Urinary bladder (tissue), 4 donors: ENCODE results near the gene SYDE1. TPM values are rescaled to one million over a fixed set of nuclear protein-coding genes. Genes with fewer than 3 reads are reported as not detected.
A peak's percentile ranks its signal among the peaks of the same experiment; 100 is the strongest.
"Not testable (repeated sequence)": the region's sequence is repeated elsewhere in the genome, so short reads cannot be mapped to it uniquely, and the experiment has no call there.

Experiments
- DNase-seq: peaks from one replicate; pipeline ENCODE4 v3.0.0-alpha.2; 2015; ENCODE audit errors: extremely low spot score
- H3K27ac ChIP-seq: one replicate; pipeline ENCODE4 v1.5.1; 2013; ENCODE audit warnings: low read depth, mild to moderate bottlenecking, moderate library complexity
- H3K36me3 ChIP-seq: one replicate; pipeline ENCODE4 v1.6.1; 2013; ENCODE audit warnings: mild to moderate bottlenecking, moderate library complexity; ENCODE audit not compliant: insufficient read depth
- H3K4me1 ChIP-seq: one replicate; pipeline ENCODE4 v1.6.1; 2013; ENCODE audit warnings: mild to moderate bottlenecking, moderate library complexity; ENCODE audit not compliant: insufficient read depth
- H3K4me3 ChIP-seq: one replicate; pipeline ENCODE4 v1.5.1; 2013; ENCODE audit warnings: low read depth, low read length
- WGBS: extraction: QIAGEN DNeasy Blood & Tissue Kit; methylation state at CpG from one replicate; pipeline ENCODE4 v1.1.7; 2013; 5-methylcytosine and 5-hydroxymethylcytosine counted together
- polyA plus RNA-seq: library from polyadenylated mRNA; stranded (reverse); fragments of 200-250 nt; gene quantifications from one replicate; pipeline ENCODE4 v1.2.3, GENCODE V29; 2013
- total RNA-seq: library from RNA; depleted of rRNA; stranded (reverse); fragments of >200 nt; gene quantifications from one replicate; pipeline ENCODE4 v1.2.3, GENCODE V29; 2014
- donor health status: healthy with polysubstance abuse.
- donor health status: healthy.

The SYDE1 gene
- total and polyA plus RNA-seq, 2 donors = 12.8 to 35.6 TPM

DNA sequence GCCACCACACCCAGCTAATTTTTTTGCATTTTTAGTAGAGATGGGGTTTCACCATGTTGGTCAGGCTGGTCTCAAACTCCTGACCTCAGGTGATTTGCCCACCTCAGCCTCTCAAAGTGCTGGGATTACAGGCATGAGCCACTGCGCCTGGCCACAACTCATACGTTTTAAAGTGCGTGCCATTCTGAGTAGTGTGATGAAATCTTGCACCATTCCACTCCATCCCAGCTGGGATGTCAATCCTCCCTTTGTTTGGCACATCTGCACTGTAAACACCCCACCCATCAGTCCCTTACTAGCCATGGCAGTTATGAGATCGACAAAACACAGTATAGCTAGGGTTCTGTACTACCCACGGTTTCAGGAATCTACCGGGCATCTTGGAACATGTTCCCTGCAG lies 9.2 kb upstream of the SYDE1 start:
- not testable (repeated sequence) for H3K36me3 ChIP-seq, DNase-seq, H3K27ac ChIP-seq, H3K4me1 ChIP-seq, H3K4me3 ChIP-seq
- WGBS = 85% methylated on average over 6 of the region's 6 CpGs

DNA sequence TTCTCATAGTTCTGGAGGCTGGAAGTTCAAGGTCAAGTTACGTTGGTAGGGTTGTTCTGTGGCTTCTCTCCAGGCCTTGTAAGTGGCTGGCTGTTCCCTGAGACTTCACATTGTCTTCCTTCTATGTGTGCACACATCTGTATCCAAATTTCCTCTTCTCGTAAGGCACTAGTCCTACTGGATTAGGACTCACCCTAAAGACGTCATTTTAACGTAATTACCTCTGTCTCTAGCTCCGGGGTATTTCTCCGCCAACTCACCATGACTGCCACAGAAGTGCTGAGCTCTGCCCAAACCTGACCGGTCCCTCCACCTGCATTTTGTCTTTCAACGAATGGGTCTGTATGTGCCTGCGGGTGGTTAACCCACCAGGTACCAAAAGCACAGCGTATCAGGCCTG lies 8.7 kb upstream of the SYDE1 start:
- 77% methylated on average over 10 of the region's 10 CpGs for WGBS
- Histone ChIP-seq H3K36me3 (no peaks in the 10 kb centered on the region), H3K27ac (no peak overlapping the region), H3K4me1 (no peaks in the 10 kb centered on the region), H3K4me3 (no peak overlapping the region)
- DNase-seq = no peak

- 88% methylated on average over 3 of the region's 3 CpGs for WGBS
- Histone ChIP-seq H3K36me3 (no peaks in the 10 kb centered on the region), H3K4me1 (no peaks in the 10 kb centered on the region), H3K27ac (no peak overlapping the region), H3K4me3 (no peak overlapping the region)
- DNase-seq = no peak
Measured at GRCh38 chr19:15099017-15099582, 8.1 kb upstream of the SYDE1 start.

GRCh38 chr19:15101479-15102082 lies 5.6 kb upstream of the SYDE1 start:
- no peak for DNase-seq
- WGBS = 69% methylated on average over 3 of the region's 3 CpGs
- H3K36me3 ChIP-seq = no peaks in the 10 kb centered on the region
- no peaks in the 10 kb centered on the region for H3K4me1 ChIP-seq
- H3K27ac ChIP-seq = no peak overlapping the region
- H3K4me3 ChIP-seq = no peak overlapping the region

DNA sequence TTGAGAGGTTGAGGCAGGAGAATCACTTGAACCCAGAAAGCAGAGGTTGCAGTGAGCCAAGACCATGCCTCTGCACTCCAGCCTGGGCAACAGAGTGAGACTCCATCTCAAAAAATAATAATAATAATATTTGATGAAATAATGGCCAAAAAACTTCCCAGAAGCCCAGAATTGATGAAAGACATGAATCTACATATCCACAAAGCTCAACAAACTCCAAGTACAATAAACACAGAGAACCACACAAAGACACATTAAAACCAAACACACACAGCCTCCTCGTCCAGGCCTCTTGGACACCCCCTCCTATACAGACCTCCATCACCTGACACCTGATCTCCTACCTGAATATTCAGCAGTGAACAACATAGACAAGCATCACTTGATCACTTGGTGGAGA lies 3.2 kb upstream of the SYDE1 start:
- 91% methylated on average over 1 of the region's 1 CpG for WGBS
- H3K36me3 ChIP-seq = no peaks in the 10 kb centered on the region
- DNase-seq = no peak
- no peak overlapping the region for H3K4me3 ChIP-seq
- no peaks in the 10 kb centered on the region for H3K4me1 ChIP-seq
- no peak overlapping the region for H3K27ac ChIP-seq

GRCh38 chr19:15104411-15104810 lies 2.8 kb upstream of the SYDE1 start:
- Histone ChIP-seq H3K27ac (no peak overlapping the region), H3K4me3 (no peak overlapping the region), H3K36me3 (no peaks in the 10 kb centered on the region), H3K4me1 (no peaks in the 10 kb centered on the region)
- WGBS = 75% methylated on average over 1 of the region's 1 CpG
- no peak for DNase-seq

- no peaks in the 10 kb centered on the region for H3K4me1 ChIP-seq
- 94% methylated on average over 3 of the region's 3 CpGs for WGBS
- H3K36me3 ChIP-seq = no peaks in the 10 kb centered on the region
- no peak overlapping the region for H3K4me3 ChIP-seq
- no peak for DNase-seq
- H3K27ac ChIP-seq = no peak overlapping the region
Measured at GRCh38 chr19:15105044-15105443, 2.2 kb upstream of the SYDE1 start.

DNA sequence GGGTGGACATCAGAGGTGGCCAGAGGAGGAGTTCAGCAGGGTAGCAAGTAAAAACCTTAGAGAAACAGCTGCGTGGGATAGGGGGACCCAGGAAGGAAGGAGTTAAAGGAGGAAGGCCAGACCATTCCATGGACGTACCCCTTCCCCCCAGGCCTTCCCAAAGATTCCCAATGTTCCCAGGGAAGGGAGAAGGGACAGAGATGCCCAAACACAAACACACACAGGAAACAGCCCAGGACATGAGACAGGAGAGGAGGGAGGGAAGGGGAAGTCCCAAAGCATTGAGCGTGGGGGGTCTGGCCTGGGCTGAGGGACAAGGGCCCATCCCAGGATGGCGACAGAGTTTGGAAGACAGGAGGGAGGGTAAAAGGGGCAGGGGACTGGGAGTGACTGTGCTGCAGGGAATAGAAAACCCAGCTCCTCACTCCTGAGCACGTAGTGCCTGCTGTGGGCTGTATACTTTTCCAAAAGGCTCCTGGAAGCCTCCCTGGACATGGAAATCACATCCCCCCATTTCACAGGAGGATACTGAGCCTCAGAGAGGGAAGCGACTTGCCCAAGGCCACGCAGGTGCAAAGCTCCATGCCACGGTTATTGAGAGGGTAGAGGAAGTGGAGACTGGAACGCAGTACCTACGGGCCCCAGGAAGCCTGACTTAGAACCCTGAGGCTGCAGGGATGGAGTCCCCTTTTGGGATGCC lies 1.1 kb downstream of the SYDE1 start:
- Histone ChIP-seq H3K4me3 (peak overlapping the region; percentile 90), H3K36me3 (no peaks in the 10 kb centered on the region), H3K27ac (no peak overlapping the region), H3K4me1 (no peaks in the 10 kb centered on the region)
- WGBS = 35% methylated on average over 10 of the region's 10 CpGs
- DNase-seq = no peak

DNA sequence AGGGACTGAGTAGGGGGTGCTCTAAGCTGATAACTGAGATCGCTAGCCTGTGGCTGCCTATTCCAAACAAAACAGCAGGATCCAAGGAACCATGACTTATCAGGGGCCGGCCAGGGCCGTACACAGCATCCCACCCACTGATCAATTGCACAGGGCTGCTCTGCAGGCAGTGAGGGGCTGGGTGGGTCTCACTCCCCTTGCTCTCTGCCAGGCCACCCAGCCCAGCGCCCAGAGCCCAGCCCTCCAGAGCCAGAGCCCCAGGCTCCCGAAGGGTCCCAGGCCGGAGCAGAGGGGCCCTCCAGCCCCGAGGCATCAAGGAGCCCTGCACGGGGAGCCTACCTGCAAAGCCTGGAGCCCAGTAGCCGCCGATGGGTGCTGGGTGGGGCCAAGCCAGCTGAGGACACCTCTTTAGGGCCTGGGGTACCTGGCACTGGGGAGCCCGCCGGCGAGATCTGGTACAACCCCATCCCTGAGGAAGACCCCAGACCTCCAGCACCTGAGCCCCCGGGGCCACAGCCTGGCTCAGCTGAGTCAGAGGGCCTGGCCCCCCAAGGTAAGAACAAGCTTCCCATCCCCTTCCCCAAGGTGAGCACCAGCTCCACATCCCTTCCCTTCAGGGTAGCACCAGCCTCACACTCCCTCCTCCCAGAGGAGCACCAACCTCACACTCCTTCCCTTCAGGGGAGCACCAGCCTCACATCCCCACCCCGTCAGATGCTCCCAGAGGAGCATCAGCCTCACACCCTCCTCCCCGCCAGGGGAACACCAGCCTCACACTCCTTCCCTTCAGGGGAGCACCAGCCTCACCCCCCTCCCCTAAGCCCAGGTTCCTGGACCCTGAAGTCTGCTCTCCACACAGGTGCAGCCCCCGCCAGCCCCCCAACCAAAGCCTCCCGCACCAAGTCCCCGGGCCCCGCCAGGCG lies 1.9 kb downstream of the SYDE1 start:
- no peak for DNase-seq
- no peak overlapping the region for H3K4me3 ChIP-seq
- no peaks in the 10 kb centered on the region for H3K36me3 ChIP-seq
- H3K4me1 ChIP-seq = no peaks in the 10 kb centered on the region
- H3K27ac ChIP-seq = no peak overlapping the region
- WGBS = 82% methylated on average over 21 of the region's 21 CpGs

- H3K4me3 ChIP-seq = no peak overlapping the region
- DNase-seq = no peak
- 92% methylated on average over 49 of the region's 49 CpGs for WGBS
Measured at GRCh38 chr19:15109768-15110417, 2.7 kb downstream of the SYDE1 start.

DNA sequence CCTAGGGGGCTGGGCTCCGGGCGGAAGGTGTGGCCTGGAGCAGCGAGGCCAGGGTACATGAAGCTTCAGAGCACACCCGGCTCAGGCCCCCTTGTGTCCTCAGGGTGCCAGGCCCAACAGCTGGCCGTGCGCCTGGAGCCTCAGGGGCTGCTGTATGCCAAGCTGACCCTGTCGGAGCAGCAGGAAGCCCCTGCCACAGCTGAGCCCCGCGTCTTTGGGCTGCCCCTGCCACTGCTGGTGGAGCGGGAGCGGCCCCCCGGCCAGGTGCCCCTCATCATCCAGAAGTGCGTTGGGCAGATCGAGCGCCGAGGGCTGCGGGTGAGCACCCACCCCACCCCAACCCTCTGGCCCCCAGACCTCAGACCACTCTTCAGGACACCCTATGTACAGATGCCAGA lies 3.2 kb downstream of the SYDE1 start:
- no peak overlapping the region for H3K4me3 ChIP-seq
- WGBS = 91% methylated on average over 17 of the region's 17 CpGs
- H3K4me1 ChIP-seq = no peaks in the 10 kb centered on the region
- no peak overlapping the region for H3K27ac ChIP-seq
- DNase-seq = no peak
- H3K36me3 ChIP-seq = no peaks in the 10 kb centered on the region

More at GRCh38 chr19:15109768-15110417, 2.7 kb downstream of the SYDE1 start:
- Histone ChIP-seq H3K27ac (no peak overlapping the region), H3K36me3 (no peaks in the 10 kb centered on the region), H3K4me1 (no peaks in the 10 kb centered on the region)

DNA sequence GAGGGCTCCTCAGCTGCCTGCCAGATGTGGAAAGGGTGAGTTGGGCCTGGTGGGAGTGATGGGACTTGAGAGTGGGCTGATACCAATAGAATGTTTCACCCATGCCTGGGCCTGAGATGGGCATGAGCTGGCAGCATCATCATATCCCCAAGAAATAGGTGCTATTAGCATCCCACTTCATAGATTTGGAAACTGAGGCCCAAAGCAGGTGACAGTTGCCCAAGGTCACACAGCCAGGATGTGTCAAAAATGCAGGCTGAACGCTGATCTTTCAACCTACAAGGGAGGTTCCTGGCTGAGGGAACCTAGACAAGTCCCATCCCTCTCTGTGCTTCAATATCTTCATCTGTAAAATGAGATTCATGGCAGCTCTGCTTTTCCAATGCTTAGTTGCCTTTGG lies 4.6 kb downstream of the SYDE1 start:
- Histone ChIP-seq H3K36me3 (no peaks in the 10 kb centered on the region), H3K4me3 (no peak overlapping the region)

DNA sequence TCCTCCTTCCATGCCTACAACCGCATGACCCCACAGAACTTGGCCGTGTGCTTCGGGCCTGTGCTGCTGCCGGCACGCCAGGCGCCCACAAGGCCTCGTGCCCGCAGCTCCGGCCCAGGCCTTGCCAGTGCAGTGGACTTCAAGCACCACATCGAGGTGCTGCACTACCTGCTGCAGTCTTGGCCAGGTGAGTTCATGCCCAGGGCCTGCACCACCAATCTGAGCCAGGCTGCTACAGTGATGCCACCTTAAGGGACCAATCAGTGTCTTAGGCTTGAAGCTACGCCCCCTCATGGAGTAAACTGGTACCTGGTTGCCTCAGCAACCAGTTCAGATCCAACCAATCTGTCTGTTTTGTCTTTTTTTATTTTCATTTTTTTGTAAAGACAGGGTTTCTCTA lies 5.2 kb downstream of the SYDE1 start:
- Histone ChIP-seq H3K4me1 (no peaks in the 10 kb centered on the region), H3K36me3 (no peaks in the 10 kb centered on the region), H3K4me3 (no peak overlapping the region), H3K27ac (no peak overlapping the region)
- no peak for DNase-seq
- WGBS = 89% methylated on average over 11 of the region's 11 CpGs

More for the DNA sequence above, 4.6 kb downstream of the SYDE1 start:
- no peak for DNase-seq
- 93% methylated on average over 1 of the region's 1 CpG for WGBS
- Histone ChIP-seq H3K4me1 (no peaks in the 10 kb centered on the region), H3K27ac (no peak overlapping the region)
